Activated CD8-positive, alpha-beta memory T cell treated with anti-CD3 and anti-CD28 coated beads, Interleukin-2, amount 50 U/mL, for 24 hours (primary cell): ENCODE measurements around the gene NT5DC2.
"Not testable (repeated sequence)": the region's sequence is repeated elsewhere in the genome, so short reads cannot be mapped to it uniquely, and the experiment has no call there.

Experiments
- DNase-seq: peaks from one replicate; pipeline ENCODE4 v3.0.0-alpha.2; 2020; ENCODE audit errors: extremely low read depth

NT5DC2 gene

DNA sequence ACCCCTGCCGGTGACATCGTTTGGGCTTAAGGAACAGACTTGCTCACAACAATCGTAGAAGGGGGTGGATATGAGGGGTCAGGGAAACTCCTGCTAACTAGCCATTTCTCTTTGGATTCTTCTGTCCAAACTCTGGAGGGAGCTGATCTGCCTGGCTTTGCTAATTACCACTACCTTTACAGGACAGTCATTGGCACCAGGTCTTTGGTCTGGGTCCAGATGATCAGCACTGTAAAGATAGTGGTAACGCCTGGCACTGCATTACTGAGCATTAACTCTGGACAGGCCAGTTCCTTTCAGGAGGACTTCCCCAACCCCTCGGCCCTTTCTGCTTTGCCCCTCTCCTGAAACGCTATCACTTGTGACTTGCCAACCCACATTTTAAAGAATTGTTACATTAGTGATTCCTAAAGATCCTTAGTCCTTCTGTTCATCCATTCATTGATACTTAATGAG lies 3.5 kb upstream of the NT5DC2 start:
- DNase-seq, result no peak

GRCh38 chr3:52536369-52537164 lies 2.9 kb upstream of the NT5DC2 start, which contains the start of gene UQCC5:
UQCC5 (plus strand) TSS chr3:52536605; CDS start chr3:52536756, 151 bp downstream.
- peak; percentile 94 for DNase-seq

DNA sequence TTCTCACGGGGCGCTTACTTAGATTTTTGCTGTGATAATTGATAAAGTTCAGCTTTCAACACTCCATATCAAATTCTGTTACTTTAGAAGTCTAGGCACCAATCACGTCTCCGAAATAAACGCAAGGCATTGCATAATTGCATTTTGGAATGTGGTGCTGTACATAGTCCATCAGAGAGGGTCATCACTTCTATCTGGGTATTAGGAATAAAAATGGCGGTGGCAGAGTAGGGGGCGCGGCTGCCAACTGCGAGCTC lies 2.4 kb upstream of the NT5DC2 start:
- DNase-seq, result no peak

DNA sequence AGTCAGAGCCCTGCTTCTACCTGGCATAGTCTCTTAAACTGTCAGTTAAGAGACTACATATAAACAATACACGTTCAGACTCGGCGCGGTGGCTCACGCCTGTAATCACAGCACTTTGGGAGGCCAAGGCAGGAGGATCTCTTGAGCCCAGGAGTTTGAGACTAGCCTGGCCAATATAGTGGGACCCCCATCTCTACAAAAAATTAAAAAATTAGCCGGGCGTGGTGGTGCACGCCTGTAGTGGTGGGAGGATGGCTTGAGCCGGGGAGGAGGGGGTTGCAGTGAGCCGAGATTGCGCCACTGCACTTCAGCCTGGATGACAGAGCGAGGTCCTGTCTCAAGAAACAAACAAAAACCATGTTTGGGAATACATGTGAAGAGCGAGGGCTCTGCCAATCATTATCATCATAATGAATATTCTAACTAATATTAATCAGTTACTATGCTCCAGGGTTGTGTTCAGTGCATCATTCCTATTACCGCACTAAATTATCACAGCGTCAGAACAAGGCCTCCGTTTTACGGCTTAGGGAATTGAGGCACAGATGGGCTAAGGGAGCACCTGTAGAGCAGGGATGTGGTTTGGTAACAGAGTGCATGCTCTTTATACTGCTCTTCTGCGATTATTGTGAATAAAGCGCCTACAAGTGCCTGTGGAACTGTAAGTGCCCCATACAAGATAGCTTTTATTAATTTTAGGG lies 1.9 kb upstream of the NT5DC2 start:
- DNase-seq, result no peak

- DNase-seq, result no peak
Observed at GRCh38 chr3:52534281-52535183, 875 bp upstream of the NT5DC2 start.

DNA sequence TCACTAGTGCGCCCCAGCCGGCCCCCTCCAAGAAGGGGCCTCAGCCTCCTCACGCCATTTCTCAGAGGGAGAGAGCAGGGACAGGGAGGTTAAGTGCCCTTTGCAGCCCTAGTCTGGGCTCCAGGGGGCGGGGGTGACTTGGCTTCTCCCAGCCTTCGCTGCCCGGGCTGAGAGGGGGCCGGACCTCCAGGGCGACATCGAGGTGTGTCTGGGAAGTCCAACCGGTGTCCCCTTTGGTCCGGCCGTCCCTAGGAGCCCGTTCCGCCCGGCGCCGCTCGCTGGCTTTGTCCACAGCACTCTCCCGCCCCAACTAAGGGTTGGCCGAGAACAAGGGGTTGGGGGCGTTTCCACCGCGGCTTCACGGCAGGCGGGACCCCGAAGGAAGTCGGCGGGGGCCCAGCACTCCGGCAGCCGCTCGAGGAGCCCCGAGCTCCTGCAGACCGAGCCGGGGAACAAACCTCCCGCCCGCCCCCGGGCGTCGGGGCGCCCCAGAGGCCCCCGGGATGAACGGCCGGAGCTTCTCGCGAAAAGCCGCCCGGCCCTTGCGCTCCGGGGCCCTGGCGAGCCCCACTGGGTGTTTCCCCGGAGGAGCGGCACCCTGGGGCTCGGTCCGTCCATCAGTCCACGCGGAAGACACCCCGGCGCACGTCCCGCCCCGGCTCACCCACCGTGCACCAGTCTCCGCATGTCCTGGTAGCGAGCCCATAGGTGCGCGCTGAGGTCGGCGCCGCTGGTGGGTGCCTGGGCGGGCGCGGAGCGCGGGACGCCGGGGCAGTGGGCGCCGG lies 627 bp downstream of the NT5DC2 start:
- no peak for DNase-seq

- no peak for DNase-seq
Observed at GRCh38 chr3:52532517-52532837, 1.2 kb downstream of the NT5DC2 start.

DNA sequence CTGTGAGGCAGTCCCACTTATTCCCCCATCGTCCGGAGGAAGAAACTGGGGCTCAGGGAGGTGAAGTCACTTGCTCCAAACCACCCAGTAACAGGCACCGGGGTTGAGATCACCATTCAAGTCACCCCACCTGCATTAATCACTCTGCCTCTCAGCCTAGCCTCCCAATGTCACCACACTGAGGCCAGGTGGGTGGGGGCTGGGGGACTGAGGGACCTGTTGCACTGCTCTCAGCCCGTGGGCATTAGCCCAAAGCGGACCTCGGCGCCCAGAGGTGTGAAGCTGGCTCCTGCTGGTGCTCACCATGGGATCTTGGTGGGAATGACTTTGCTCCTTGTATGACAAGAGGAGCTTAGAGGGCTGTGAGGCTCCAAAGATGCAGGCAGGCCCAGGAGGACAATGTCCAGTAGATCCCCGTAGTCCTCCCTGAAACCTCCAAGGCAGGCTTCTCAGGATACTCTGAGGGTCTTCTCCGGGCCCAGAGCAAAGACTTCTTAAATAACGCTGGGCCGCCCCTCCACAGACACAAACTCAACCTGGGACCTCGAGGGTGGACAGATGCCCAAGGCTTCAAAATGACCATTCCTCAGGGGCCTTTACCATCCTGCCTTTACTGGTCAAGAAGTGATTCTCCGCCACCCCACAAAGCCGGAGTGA lies 1.7 kb downstream of the NT5DC2 start:
- DNase-seq, result no peak

DNA sequence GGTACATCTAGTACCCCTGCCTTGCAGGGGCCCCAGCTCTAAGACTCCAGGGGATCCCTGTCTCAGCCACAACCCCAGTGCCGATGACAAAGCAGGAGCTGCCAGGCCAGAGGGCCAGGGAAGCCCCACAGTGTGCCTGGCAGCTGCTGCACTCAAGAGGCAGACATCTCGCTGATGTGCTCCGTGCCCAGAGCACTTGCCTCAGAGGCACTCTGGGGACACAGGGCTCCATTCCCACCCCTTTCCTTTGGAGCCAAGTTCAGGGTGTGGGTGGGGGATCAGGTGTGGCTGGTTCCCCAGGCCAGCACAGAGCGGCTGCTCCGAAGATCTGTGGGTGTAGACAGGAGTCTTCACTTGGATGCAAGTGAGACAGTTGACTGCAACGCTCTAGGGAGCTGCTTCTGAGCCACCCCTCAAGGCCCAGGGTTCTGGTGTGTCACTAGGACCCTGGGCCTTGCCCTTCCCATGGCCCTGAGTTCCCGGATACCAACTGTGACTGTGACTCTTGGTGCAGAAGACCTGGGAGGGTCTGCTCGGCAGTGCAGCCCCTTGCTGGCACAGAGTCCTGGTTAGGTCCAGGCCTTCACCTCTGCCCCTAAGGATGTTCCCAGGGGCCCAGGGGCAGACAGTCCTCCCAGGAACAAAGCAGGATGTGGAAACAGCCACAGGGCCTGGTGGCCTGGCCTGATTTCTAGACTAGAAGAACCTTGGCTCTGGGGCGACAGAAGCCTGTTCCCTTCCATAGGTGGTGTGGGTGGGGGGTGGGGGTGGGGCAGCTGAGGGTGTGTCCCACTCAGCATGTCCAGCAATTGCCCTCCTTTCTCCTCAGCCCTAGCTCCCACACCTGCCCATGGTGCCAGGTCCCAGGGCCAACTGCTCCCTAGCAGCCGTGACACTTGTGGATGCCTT lies 2.5 kb downstream of the NT5DC2 start:
- no peak for DNase-seq

- DNase-seq, result no peak
Observed at GRCh38 chr3:52529376-52530333, 4.0 kb downstream of the NT5DC2 start.

GRCh38 chr3:52528586-52529375 lies 4.9 kb downstream of the NT5DC2 start:
- DNase-seq, result no peak

DNA sequence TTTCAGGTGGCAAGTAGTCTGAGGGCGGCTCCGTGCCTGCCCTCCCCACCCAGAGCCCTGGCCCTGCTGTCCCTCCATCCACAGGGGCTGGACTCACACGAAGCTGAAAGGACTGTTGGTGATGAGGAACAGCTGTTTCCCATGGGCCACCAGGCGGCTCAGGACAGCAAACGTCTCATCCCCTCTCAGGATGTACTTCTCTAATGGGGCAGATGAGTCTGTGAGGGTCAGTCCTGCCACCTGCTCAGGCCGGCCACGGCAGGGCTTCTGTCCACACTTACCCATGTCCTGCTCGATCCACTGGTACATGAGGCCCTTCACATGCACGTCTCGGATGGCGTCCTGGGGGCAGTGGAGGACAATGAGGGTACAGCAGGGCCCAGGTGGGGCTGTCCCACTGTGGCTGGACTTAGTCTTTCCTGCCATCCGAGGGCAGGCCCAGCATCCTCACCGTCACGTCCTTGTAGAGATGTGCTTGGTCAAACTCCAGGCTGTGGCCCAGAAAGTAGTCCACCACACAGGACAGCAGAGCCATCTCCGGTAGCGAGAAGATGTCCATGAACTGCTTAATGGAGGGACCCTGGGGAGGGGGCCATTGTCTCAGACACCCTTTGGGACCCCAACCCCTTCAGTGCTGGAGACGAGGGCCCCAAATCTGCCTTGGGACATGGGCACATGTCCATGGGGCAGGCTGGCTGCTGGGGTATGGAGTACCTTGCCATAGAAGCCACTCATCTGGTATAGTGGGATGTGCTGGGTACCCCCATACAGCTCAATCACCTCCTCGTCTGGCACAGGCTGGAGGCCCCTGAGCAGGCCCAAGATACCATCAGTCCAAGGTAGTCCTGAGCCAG lies 5.7 kb downstream of the NT5DC2 start:
- no peak for DNase-seq

DNA sequence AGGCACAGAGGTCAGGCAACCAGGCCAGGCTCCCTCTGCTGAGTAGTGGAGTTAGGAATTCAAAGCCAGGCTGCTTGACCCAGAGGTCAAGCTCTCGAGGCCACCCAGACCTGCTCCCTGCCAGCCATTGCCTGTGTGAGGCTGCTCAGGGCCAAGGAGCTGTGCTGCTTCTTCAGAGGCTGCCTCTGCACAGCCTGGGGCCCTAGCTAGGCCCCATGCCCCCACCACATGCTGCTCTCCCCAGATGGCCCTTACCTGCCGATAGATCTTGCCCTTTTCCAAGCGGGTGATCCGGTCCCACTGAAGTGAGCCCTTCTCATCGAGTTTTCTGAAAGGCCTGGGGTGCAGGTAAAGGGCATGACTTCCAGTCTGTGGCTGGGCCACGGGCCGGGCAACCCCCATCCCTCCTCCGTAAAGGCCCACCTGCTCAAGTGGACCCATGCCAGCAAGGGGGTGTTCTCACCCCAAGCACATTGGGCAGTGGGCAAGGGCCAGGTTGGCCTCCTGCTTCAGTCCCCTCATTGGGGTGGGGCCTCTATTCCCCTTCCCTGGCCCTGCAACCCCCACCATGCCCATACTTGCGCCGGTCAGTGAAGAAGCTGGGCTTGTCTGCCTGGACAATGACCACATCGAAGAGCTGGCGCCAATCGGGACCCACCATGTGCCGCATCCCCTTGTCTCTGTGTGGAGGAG lies 6.5 kb downstream of the NT5DC2 start:
- DNase-seq, result no peak

GRCh38 chr3:52526671-52527038 lies 7.0 kb downstream of the NT5DC2 start:
- DNase-seq, result not testable (repeated sequence)

- DNase-seq, result no peak
Observed at GRCh38 chr3:52525680-52526561, 7.7 kb downstream of the NT5DC2 start.
